Astrocyte of the cerebellum (primary cell): Measurements from ENCODE around the gene LAMTOR4.

Experiments used
- DNase-seq: peaks from one replicate; pipeline ENCODE4 v3.0.0-alpha.2; 2011; ENCODE audit warnings: low read depth
- H3K4me3 ChIP-seq: 2 replicates; pipeline ENCODE4 v1.5.1; 2011; ENCODE audit warnings: mild to moderate bottlenecking, low read depth, low read length, moderate library complexity
- CTCF ChIP-seq: IDR thresholded peaks from 2 replicates; pipeline ENCODE4 v1.5.1; 2012; ENCODE audit warnings: low read length, low read depth, moderate library complexity, mild to moderate bottlenecking; ENCODE audit errors: missing control alignments
- in situ Hi-C: cut with HindIII; loops from 2 replicates; pipeline ENCODE4 v1.10.0; 2017; ENCODE audit warnings: low sequenced_read_pairs

The LAMTOR4 gene

DNA sequence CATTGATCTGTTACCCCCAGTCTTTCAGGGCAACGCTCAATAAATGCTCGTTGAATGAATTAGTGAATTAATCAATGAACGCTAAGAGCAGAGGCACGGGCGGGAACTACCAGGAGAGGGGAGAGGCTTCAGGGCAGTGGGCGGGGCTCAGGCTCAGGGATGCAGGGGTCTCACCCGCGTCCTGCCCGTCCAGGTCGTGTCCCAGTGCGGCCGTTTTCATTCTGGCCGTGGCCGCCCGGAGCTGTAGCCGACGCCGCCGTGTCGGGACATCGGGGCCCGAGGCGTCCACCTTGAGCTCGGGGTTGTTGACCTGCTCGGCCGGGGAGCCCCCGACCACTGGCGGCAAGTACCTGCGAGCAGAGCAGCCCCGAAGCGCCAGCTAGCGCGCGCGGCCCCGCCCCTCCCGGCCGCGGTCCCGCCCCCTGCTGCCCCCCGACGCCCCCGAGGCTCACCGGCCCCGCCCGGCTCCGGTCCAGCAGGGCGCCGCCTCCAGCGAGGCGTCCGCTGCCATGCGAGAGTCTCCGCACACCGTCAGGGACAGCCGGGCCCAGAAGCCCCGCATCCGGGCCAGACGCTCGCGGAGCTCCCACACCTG is 22.5 kb downstream of the LAMTOR4 start:
- no peak for TF ChIP-seq CTCF
- DNase-seq: no peak
- H3K4me3 ChIP-seq: peak overlapping the region; percentile 19
- in situ Hi-C loops: no loop called here

- TF ChIP-seq CTCF: no peak
- no peak overlapping the region for H3K4me3 ChIP-seq
- in situ Hi-C loops: no loop called here
- no peak for DNase-seq
These were observed 23.1 kb downstream of the LAMTOR4 start for GRCh38 chr7:100171840-100172239.

- DNase-seq: no peak
- in situ Hi-C loops: no loop called here
- H3K4me3 ChIP-seq: no peak overlapping the region
- no peak for TF ChIP-seq CTCF
These were observed 25.2 kb downstream of the LAMTOR4 start for GRCh38 chr7:100173806-100174495.

DNA sequence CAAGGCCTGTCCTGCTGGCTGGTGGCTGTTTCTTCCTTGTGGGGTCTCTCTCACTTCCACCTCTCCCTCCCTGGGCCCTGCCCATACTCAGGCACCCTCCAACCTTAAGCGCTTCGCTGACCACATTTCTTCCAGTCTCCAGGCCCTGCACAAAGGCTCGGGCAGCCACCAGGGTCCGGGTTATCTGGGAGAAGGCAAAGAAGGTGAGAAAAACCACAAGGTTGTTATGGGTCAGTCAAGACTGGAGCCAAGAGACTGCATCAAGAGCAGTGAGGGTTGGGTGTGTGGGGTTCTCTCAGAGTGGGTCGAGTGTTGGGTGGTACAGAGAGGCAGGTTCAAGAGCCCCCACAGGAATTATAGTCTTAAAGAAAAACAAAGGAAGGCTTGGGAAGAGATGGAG is 25.9 kb downstream of the LAMTOR4 start:
- H3K4me3 ChIP-seq: no peak overlapping the region
- TF ChIP-seq CTCF: no peak
- in situ Hi-C loops: no loop called here
- DNase-seq: no peak

- no peak for TF ChIP-seq CTCF
- no peak overlapping the region for H3K4me3 ChIP-seq
- in situ Hi-C loops: no loop called here
- DNase-seq: no peak
These were observed 26.7 kb downstream of the LAMTOR4 start for GRCh38 chr7:100175296-100175935.

DNA sequence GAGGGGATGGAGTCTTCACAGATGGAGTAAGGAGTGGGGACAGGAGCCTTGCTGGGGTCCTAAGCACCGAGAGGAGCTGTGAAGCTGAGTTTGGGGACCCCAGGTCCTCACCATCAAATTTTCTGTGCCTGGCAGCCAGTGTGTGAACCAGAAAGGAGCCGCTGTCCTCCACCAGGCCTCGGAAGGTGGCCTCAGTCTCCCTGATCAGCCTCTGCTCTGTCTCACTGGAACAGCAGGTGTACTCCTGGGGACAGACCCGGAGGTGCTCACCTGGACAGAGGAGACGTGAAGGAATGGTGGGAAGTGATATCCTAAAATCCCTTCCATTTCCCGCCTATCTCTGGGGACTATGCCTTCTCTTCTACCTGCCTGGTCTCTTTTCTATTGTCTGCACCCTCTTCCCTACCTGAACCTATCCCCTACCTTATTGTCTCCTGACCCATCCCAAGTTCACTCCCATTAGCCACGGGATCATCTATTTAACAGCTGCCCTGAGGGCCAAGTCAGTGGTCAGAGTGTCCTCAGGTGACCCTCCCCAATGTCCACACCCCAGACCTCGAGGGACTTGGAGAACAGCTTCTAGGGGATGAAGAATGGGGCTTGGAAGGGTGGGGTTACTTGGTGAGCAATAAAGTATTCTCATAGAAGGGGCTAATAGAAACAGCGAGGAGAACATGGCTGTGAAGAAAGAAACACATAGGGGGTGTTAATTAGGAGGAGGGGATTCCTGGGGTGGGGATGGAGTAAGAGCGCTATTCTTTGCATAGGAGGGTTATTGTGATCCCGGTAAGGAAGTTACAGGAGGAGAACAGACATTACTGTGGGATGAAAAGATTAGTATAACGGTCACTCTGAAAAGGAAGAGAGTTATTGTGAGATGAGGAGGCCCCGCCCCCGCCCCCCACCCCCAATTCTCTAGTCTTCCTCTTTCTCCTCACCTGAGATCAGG is 27.7 kb downstream of the LAMTOR4 start:
- DNase-seq: no peak
- TF ChIP-seq CTCF: no peak
- H3K4me3 ChIP-seq: peak overlapping the region; percentile 84
- in situ Hi-C loops: no loop called here
